ENCODE results near the gene CYP19A1. TPM values are rescaled to one million over a fixed set of nuclear protein-coding genes. Genes with fewer than 3 reads are reported as not detected.
"Not testable (repeated sequence)": the region's sequence is repeated elsewhere in the genome, so short reads cannot be mapped to it uniquely, and the experiment has no call there.

CYP19A1 gene
- total and polyA plus RNA-seq, 2 of the 8 experiments (the other 6 are each of a cell fraction or from before 2014, with no cell fraction given): not detected

GRCh38 chr15:51282241-51282640 lies 56.2 kb downstream of the CYP19A1 start:
- H3K4me1 ChIP-seq (replicated peaks in 1 of 4; ENCODE audit: control insufficient read depth in 3 of 4, insufficient read depth in 4 of 4, low read length in 3 of 4); H2BK20ac ChIP-seq (ENCODE audit: low read length); H3K18ac ChIP-seq (ENCODE audit: extremely low read depth, low read length); H2AFZ ChIP-seq (ENCODE audit: low read length); H4K8ac ChIP-seq (ENCODE audit: extremely low read depth, insufficient read depth, low read length); H3K14ac ChIP-seq (ENCODE audit: insufficient read length); H3K56ac ChIP-seq (replicated peaks; ENCODE audit: insufficient read length, low read depth, low read length); H3K9me3 ChIP-seq (ENCODE audit: insufficient read depth in 2 of 2, low read depth in 1 of 2, low read length in 1 of 2); H3K79me2 ChIP-seq (ENCODE audit: control insufficient read depth in 1 of 2, insufficient read depth in 2 of 2, low read length in 2 of 2); H3K23me2 ChIP-seq (ENCODE audit: low read depth, low read length); H2BK15ac ChIP-seq (ENCODE audit: low read length); H2BK12ac ChIP-seq (ENCODE audit: low read depth, low read length); H2AK5ac ChIP-seq (ENCODE audit: low read depth, low read length); H3K36me3 ChIP-seq (ENCODE audit: control insufficient read depth in 2 of 4, insufficient read depth in 4 of 4, low read length in 3 of 4); H3K23ac ChIP-seq (ENCODE audit: insufficient read length); H3K4me2 ChIP-seq (ENCODE audit: insufficient read depth in 1 of 2, low read depth in 2 of 2, low read length in 2 of 2); FAIRE-seq; POLR2A ChIA-PET (ENCODE audit: partially characterized antibody); H3K4me3 ChIP-seq (ENCODE audit: extremely low read depth in 1 of 4, insufficient read depth in 2 of 4, low read depth in 3 of 4, low read length in 4 of 4); H3K27me3 ChIP-seq (replicated peaks in 1 of 4; ENCODE audit: control insufficient read depth in 3 of 4, extremely low read depth in 1 of 4, insufficient read depth in 3 of 4, low read length in 3 of 4); H4K20me1 ChIP-seq (replicated peaks in 1 of 2; ENCODE audit: control insufficient read depth in 1 of 2, insufficient read depth in 2 of 2, low read length in 2 of 2); H2BK120ac ChIP-seq (replicated peaks; ENCODE audit: low read depth, low read length); H3K79me1 ChIP-seq (ENCODE audit: low read depth, low read length); DNase-seq (ENCODE audit: low read depth in 1 of 2, low spot score in 2 of 2); H2BK5ac ChIP-seq (ENCODE audit: low read depth, low read length); H4K91ac ChIP-seq (replicated peaks; ENCODE audit: insufficient read length, low read length); H3K4ac ChIP-seq (replicated peaks; ENCODE audit: insufficient read length, low read depth, low read length); H3K27ac ChIP-seq (ENCODE audit: low read depth, low read length); H4K5ac ChIP-seq (ENCODE audit: insufficient read length, low read depth, low read length); H3K9ac ChIP-seq (replicated peaks in 1 of 4; ENCODE audit: extremely low read depth in 1 of 4, low read depth in 3 of 4, low read length in 3 of 4): not testable (repeated sequence)
- CTCF ChIA-PET (ENCODE audit: partially characterized antibody): interaction anchor here (1.0 to 12.0 kb wide), 29 partner anchors 14 to 213 kb away, joined by 3 to 263 read pairs (median 6); no protein-coding TSS in a partner anchor
- 92% methylated on average over 2 of the region's 2 CpGs; no CpG with 5 or more reads in 1 of the 2 experiments for WGBS, 2 experiments (ENCODE audit: extremely low coverage in 1 of 2, insufficient coverage in 1 of 2, insufficient read length in 1 of 2, insufficient replicate concordance in 2 of 2, low coverage in 1 of 2, low lambda C conversion rate in 2 of 2, missing lambda C conversion rate in 1 of 2)
